C4-2B (cell line): ENCODE data around the gene SQSTM1.

Experiments
- CTCF ChIP-seq: fragments of 450-650 bp; conservative IDR thresholded peaks from 2 replicates; pipeline ENCODE4 v1.5.1; 2017; ENCODE audit warnings: mild to moderate bottlenecking
- ZFX ChIP-seq: fragments of 450-650 bp; IDR thresholded peaks from 2 replicates; pipeline ENCODE4 v1.6.1; 2017

- no peak for TF ChIP-seq CTCF
- no peak for TF ChIP-seq ZFX
Measured at GRCh38 chr5:179869101-179869500, 48.4 kb downstream of the SQSTM1 start.
